ENCODE data around the gene ADGRG3. TPM values are rescaled to one million over a fixed set of nuclear protein-coding genes. Genes with fewer than 3 reads are reported as not detected.

The ADGRG3 gene
- total and polyA plus RNA-seq, 2 of the 8 experiments (the other 6 are each of a cell fraction or from before 2014, with no cell fraction given): 0.28 to 0.98 TPM

DNA sequence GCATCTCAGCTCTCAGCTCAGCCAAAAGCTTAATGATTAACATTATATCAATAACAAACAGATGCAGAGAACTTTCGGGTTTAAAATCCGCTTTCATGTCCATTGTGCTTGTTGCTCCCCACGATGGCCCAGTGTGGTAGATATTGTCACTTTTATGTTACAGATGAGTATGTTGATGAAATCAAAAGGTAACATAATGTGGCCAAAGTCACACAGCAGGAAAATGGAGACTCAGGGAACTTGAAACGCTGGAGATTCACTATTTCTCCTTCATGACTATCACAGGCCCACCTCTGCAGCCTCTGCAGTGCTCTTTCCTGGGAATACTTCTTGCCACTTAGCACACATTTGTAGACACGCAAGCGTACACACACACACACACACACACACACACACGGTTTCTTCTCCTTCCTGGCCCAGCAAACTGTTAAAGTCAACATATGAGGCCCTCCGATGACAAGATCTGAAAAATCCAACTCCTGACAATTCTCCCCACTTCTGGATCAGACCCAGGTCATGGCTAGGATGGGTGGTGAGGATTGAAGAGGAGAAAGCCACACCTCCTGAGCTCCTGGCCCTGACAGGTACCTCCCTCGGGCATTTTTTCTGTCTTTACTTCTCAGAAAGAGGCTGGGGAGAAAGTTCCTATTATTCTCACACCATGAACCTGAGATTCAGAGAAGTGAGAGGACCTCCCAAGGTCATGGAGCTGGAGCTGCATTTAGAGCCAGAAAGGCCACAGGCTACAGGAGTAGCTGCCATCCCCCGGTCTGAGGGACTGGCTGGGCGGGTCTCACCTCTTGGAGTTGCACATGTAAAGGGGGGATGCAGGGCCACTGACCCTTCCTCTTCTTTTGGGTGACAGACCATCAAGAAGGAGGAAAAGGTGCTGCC lies 36.2 kb downstream of the ADGRG3 start:
- Histone ChIP-seq H2BK120ac (replicated peaks; ENCODE audit: low read depth, low read length) (no peak overlapping the region), H3K4me2 (ENCODE audit: insufficient read depth in 1 of 2, low read depth in 2 of 2, low read length in 2 of 2) (no peak overlapping the region), H2BK20ac (ENCODE audit: low read length) (no peak overlapping the region), H4K91ac (replicated peaks; ENCODE audit: insufficient read length, low read length) (no peak overlapping the region), H2AFZ (ENCODE audit: low read length) (no peak overlapping the region), H2AK5ac (ENCODE audit: low read depth, low read length) (no peak overlapping the region), H3K23me2 (ENCODE audit: low read depth, low read length) (peaks cover 18% of the 10 kb centered on the region; the same call in 1 of the 2 replicates), H3K14ac (ENCODE audit: insufficient read length) (no peak overlapping the region), H3K9ac (replicated peaks in 1 of 4; ENCODE audit: extremely low read depth in 1 of 4, low read depth in 3 of 4, low read length in 3 of 4) (no peak overlapping the region; a peak in 1 of 7 replicates), H4K5ac (ENCODE audit: insufficient read length, low read depth, low read length) (no peak overlapping the region), H3K27ac (ENCODE audit: low read depth, low read length) (no peak overlapping the region), H2BK15ac (ENCODE audit: low read length) (no peak overlapping the region), H4K8ac (ENCODE audit: extremely low read depth, insufficient read depth, low read length) (no peak overlapping the region), H3K23ac (ENCODE audit: insufficient read length) (no peak overlapping the region), H3K36me3 (ENCODE audit: control insufficient read depth in 2 of 4, insufficient read depth in 4 of 4, low read length in 3 of 4) (no peaks in the 10 kb centered on the region), H3K18ac (ENCODE audit: extremely low read depth, low read length) (no peak overlapping the region), H3K9me3 (ENCODE audit: insufficient read depth in 2 of 2, low read depth in 1 of 2, low read length in 1 of 2) (no peaks in the 10 kb centered on the region), H3K27me3 (replicated peaks in 1 of 4; ENCODE audit: control insufficient read depth in 3 of 4, extremely low read depth in 1 of 4, insufficient read depth in 3 of 4, low read length in 3 of 4) (no peaks in the 10 kb centered on the region; a peak in 2 of 7 replicates), H3K56ac (replicated peaks; ENCODE audit: insufficient read length, low read depth, low read length) (no peak overlapping the region), H2BK12ac (ENCODE audit: low read depth, low read length) (no peak overlapping the region), H3K4ac (replicated peaks; ENCODE audit: insufficient read length, low read depth, low read length) (no peak overlapping the region), H4K20me1 (replicated peaks in 1 of 2; ENCODE audit: control insufficient read depth in 1 of 2, insufficient read depth in 2 of 2, low read length in 2 of 2) (peaks cover 0 to 3% of the 10 kb centered on the region in 2 experiments), H3K4me1 (replicated peaks in 1 of 4; ENCODE audit: control insufficient read depth in 3 of 4, insufficient read depth in 4 of 4, low read length in 3 of 4) (no peaks in the 10 kb centered on the region), H2BK5ac (ENCODE audit: low read depth, low read length) (no peak overlapping the region), H3K79me2 (ENCODE audit: control insufficient read depth in 1 of 2, insufficient read depth in 2 of 2, low read length in 2 of 2) (no peaks in the 10 kb centered on the region), H3K4me3 (ENCODE audit: extremely low read depth in 1 of 4, insufficient read depth in 2 of 4, low read depth in 3 of 4, low read length in 4 of 4) (no peak overlapping the region), H3K79me1 (ENCODE audit: low read depth, low read length) (no peaks in the 10 kb centered on the region)
- TF ChIP-seq NANOG (IDR thresholded peaks at IDR 0.05; ENCODE audit: insufficient read depth, low read depth, low read length, poor library complexity, severe bottlenecking): peak; percentile 11
- no peak for TF ChIP-seq KDM1A (IDR thresholded peaks at IDR 0.05; ENCODE audit: borderline replicate concordance, low read length)
- TF ChIP-seq RXRA (IDR thresholded peaks at IDR 0.05; ENCODE audit: insufficient read depth, low read depth, low read length): no peak
- WGBS, 2 experiments (ENCODE audit: extremely low coverage in 1 of 2, insufficient coverage in 1 of 2, insufficient read length in 1 of 2, insufficient replicate concordance in 2 of 2, low coverage in 1 of 2, low lambda C conversion rate in 2 of 2, missing lambda C conversion rate in 1 of 2): 78% methylated on average over 10 of the region's 11 CpGs; no CpG with 5 or more reads in 1 of the 2 experiments
- ChIA-PET POLR2A (ENCODE audit: partially characterized antibody) (interaction anchor here (1.8 to 2.2 kb wide), 2 partner anchors 10 to 15 kb away, joined by 6 read pairs; no protein-coding TSS in a partner anchor), CTCF (ENCODE audit: partially characterized antibody) (interaction anchor here (1.0 to 1.5 kb wide), 9 partner anchors 11 to 128 kb away, joined by 3 to 5 read pairs (median 3); no protein-coding TSS in a partner anchor)
- FAIRE-seq (no peak), DNase-seq (ENCODE audit: low read depth in 1 of 2, low spot score in 2 of 2) (no peak)
